Fibroblast of the conjunctiva (primary cell): ENCODE data around the gene RETREG1.
"Not testable (repeated sequence)": the region's sequence is repeated elsewhere in the genome, so short reads cannot be mapped to it uniquely, and the experiment has no call there.

Source experiments
- DNase-seq: peaks from one replicate; pipeline ENCODE4 v3.0.0-alpha.2; 2010; ENCODE audit warnings: low read depth

The RETREG1 gene

GRCh38 chr5:16551628-16552027, 65.2 kb downstream of the RETREG1 start:
- no peak for DNase-seq

DNA sequence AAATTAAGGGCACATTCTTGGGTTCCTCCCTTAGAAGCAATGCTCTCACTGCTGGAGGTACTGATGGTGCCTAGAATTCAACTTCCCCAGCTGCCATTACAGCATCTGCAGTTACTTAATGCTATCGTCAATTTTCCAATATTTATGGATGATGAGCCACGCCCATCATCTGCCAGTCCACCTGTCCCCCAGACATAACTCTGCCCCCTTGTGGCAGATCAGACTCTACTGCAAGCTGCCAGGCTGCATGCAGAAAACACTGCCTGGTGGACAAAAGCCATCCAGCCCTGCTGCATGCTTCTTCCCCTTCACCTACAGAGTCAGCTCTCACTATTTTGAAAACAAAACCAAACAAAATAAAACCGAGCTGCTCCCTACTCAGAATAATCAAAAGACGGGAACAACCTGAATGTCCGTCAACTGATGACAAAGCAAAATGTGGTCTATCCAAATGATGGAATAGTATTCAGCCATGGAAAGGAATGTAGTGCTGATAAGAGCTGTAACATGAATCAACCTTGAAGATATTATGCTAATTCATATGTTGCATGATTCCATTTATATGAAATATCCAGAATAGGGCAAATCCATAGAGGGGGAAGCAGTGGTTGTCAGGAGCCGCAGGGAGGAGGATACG, 66.4 kb downstream of the RETREG1 start:
- no peak for DNase-seq

DNA sequence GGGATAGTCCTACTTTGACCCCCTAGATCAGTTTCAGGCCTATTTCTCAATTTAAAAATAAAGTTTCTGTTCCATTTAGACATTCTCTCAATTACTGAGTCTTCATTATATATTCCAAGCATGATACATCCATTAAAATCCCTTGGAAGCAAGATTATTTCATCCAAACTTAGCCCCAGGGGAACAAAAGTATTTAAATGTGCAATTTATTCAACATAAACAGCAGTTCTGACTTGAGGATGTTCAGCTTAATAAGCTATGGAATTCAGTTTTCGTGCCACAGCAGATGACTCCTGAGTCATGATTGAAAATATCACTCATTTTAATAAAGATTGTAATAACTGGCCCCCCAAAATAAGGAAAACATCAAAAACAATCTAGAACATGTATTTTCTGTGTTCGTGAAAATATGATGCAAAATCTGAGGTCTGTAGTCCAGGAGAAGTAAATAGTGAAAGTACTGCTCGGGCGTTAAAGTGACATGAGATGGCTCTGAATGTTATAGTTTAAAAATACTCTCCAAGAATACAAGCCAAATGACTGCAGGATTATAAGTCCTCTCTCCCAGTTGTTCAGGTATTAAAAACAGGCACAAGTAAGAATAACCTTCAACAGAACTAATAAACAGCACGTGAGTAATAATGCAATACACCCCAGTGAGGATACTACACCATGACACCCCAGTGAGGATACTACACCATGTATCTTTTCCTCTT, 67.1 kb downstream of the RETREG1 start:
- no peak for DNase-seq

GRCh38 chr5:16548812-16549211, 68.0 kb downstream of the RETREG1 start:
- no peak for DNase-seq

- DNase-seq: no peak
These were observed 68.7 kb downstream of the RETREG1 start for GRCh38 chr5:16548115-16548514.

- DNase-seq: no peak
These were observed 69.5 kb downstream of the RETREG1 start for GRCh38 chr5:16547200-16547842.

DNA sequence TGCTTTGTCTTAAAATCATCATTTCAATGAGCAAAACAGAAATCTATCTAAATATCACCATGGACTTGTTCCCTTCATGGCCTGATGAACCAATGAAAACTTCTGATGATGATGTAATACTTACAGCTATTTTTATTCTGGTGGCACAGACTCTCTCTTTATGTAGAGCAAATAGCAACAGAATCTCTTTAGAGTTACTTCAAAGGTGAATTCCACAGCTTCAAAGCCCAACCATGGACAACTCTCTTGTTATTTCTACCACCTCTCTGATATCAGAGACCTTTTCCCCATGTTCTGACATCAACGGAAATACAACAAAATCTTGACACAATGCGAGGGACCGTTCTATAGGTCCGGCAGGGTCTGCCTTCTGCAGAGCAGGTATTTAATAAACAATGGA, 70.1 kb downstream of the RETREG1 start:
- no peak for DNase-seq

GRCh38 chr5:16544607-16545374, 72.0 kb downstream of the RETREG1 start:
- DNase-seq: no peak

DNA sequence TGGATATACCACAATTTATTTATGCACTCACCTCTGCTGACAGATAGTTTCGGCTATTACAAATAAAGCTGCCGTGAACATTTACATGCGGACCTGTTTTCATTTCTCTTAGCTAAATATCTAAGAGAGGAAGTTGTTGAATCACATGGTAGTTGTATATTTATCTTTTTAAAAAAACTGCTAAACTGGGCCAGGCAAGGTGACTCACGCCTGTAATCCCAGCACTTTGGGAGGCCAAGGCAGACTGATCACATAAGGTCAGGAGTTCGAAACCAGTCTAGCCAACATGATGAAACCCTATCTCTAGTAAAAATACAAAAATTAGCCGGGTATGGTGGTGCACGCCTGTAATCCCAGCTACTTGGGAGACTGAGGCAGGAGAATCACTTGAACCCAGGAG, 73.6 kb downstream of the RETREG1 start:
- not testable (repeated sequence) for DNase-seq

GRCh38 chr5:16542236-16542635, 74.6 kb downstream of the RETREG1 start:
- no peak for DNase-seq

DNA sequence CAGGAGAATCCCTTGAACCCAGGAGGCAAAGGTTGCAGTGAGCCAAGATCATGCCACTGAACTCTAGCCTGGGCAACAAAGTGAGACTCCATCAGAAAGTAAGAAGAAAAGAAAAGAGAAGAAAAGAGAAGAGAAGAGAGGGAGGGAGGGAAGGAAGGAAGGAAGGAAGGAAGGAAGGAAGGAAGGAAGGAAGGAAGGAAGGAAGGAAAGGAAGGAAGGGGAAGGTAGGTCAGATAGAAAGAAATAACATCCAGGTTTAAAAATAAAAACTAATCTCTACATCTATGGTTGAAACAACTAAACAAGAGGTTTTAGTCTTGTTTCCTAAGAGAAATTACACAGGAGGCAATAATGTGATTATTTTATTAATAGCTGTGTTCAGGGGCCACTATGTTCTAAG, 75.2 kb downstream of the RETREG1 start:
- DNase-seq: not testable (repeated sequence)

- no peak for DNase-seq
These were observed 76.4 kb downstream of the RETREG1 start for GRCh38 chr5:16540421-16540820.

DNA sequence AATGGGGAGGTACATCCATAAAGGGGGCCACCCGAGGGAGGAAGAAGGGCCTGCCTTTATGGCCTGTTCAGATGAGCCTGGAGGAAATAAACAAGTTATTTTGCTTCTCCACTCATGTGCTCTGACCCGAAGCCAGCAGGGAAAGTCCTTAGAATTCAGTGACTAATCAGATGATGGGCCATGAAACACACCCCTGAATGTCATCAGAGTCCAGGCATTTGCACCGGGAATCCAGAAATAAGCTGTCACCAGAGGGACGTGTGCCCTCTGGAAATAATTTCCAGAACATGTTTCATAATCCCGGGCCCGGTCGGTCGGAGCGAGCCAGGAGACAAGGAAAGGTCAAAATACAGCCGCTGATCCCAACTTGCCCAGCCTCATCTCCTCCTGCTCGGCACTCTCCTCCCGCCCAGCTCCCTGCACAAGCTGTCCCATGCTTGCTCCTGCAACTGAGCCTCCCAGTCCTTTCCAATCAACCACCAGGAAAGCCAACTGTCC, 77.6 kb downstream of the RETREG1 start:
- DNase-seq: no peak

DNA sequence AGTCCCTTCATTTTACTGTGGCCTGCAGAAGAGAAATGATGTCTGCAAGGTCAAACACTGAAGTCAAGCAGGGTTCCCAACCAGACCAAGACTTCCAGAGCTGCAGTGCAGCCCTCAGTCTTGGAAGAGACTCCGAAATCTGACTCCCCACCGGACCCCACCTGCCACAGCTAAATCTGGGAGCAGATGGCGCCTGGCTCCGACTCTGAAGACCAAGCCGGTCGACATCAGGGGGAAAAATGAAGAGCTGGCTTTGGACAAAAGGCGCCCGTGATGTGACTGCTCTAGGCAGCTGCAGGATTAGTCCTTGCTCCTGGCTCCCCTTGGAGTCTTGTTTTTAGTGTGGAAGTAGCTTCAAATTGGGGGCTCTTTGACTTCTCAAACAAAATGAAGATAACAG, 78.8 kb downstream of the RETREG1 start:
- DNase-seq: no peak

GRCh38 chr5:16536818-16537217, 80.0 kb downstream of the RETREG1 start:
- no peak for DNase-seq

GRCh38 chr5:16536246-16536645, 80.6 kb downstream of the RETREG1 start:
- DNase-seq: no peak

DNA sequence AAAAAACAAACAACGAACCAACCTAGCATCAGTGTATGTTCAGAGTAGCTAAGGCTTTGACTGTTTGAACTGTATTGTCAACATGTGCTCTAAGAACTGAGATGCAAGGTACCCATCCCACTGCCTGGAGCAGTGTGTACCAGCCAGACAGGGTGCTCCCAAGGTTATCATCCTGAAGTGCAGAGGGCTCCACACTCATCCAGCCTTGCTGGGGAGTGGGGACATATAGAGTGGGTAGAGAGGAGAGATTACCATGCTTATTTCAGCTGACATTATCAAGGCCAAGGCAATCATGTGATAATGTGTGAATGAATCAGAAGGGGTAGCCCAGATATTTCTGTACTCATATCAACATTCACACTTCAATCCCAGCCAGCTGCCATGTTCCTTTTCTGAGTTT, 82.5 kb downstream of the RETREG1 start:
- DNase-seq: no peak

GRCh38 chr5:16531063-16531648, 85.6 kb downstream of the RETREG1 start:
- DNase-seq: no peak

GRCh38 chr5:16529306-16529705, 87.5 kb downstream of the RETREG1 start:
- DNase-seq: no peak

DNA sequence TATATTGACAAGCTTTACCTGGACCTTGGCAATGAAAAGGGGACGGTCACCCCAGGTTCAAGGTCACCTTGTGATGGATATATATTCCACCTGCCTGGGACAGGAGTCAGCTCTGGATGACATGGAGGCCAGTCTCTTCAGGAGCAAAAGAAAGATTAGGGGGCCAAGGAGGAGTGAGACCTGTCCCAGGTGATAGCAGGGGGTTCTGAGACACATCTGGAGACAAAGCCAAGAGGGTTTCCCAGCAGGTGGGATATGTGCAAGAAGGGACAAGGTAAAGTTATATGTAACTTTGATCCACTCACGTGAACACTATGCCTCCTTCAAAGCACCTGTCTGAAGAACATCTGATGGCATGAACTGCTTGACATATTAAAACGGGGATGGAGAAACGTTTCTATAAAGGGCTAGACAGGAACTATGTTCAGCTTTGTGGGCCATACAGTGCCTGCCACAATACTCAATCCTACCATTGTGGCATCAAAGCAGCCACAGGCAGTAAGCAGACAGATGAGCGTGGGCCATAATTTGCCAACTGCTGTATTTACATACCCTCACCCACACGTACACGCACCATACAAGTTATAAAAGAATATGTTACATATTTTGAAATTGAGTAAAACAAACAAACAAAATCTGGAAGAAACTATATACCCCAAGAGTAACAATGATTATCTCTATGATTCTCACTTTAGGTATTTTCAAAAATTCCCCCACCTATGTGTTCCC, 88.3 kb downstream of the RETREG1 start:
- no peak for DNase-seq

GRCh38 chr5:16525651-16526050, 91.1 kb downstream of the RETREG1 start:
- no peak for DNase-seq
